Vagina (tissue), 2 donors: ENCODE measurements around the gene ATP6V1C2.

Experiments
- CTCF ChIP-seq, 3 experiments: fragments of 450-650 bp in 2 of 3; fragments of 200-600 bp in 1 of 3; sonication (generic) in 1 of 3; IDR thresholded peaks; one replicate each; pipeline ENCODE4 v1.5.1; 2017 to 2019; ENCODE audit warnings: antibody characterized with exemption in 3 of 3, mild to moderate bottlenecking in 2 of 3, moderate library complexity in 2 of 3
- POLR2A ChIP-seq, 2 donors: fragments of 450-650 bp; IDR thresholded peaks; one replicate each; pipeline ENCODE4 v1.6.1; 2017; ENCODE audit warnings: antibody characterized with exemption in 2 of 2, mild to moderate bottlenecking in 2 of 2, moderate library complexity in 2 of 2
- POLR2AphosphoS5 ChIP-seq, 2 donors: sonication (generic); formaldehyde crosslinking; IDR thresholded peaks; one replicate each; pipeline ENCODE4 v1.9.0; 2017; ENCODE audit warnings: antibody characterized with exemption in 2 of 2, mild to moderate bottlenecking in 2 of 2, low read depth in 1 of 2; ENCODE audit not compliant: insufficient read depth in 1 of 2

GRCh38 chr2:10802657-10803056, 81.2 kb downstream of the ATP6V1C2 start:
- TF ChIP-seq POLR2A (IDR thresholded peaks at IDR 0.05) (no peak), CTCF (IDR thresholded peaks at IDR 0.05) (no peak), POLR2AphosphoS5 (IDR thresholded peaks at IDR 0.05; ENCODE audit: insufficient read depth in 1 of 2, low read depth in 1 of 2) (no peak)
